Measurements from ENCODE around the gene RRAGA. TPM values are rescaled to one million over a fixed set of nuclear protein-coding genes. Genes with fewer than 3 reads are reported as not detected.

The RRAGA gene
- polyA plus RNA-seq, 4 donors, result 57.2 to 92.7 (median 64.9) TPM

DNA sequence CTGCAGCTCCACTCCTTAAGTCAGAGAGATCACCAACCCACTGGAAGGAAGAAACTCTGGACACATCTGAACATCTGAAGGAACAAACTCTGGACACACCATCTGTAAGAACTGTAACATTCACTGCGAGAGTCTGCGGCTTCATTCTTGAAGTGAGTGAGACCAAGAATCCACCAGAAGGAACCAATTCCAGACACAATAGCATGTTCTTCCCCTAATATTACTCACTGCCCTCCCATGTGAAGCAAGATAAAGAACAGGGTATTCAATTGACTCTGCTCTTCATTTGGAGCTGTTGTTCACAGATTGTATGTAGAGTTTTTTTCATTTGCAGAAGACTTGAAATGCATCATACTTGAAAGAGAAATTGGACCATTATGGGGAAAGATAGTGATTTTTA is 27.0 kb upstream of the RRAGA start:
- H3K9me3 ChIP-seq (ENCODE audit: control insufficient read depth in 2 of 2, insufficient read depth in 1 of 2, low read depth in 1 of 2, low read length in 1 of 2), result no peaks in the 10 kb centered on the region
- WGBS, 3 donors, result 88 to 96% (median 95%) methylated on average over 2 of the region's 2 CpGs
- no peak for FAIRE-seq
- H3K36me3 ChIP-seq (ENCODE audit: control insufficient read depth in 3 of 3, insufficient read depth in 2 of 3, low read depth in 1 of 3, low read length in 3 of 3), result no peaks in the 10 kb centered on the region
- H3K4me1 ChIP-seq (ENCODE audit: control insufficient read depth in 3 of 3, insufficient read depth in 2 of 3, low read depth in 1 of 3, low read length in 2 of 3), result no peaks in the 10 kb centered on the region
- no peak overlapping the region for H3K4me3 ChIP-seq (ENCODE audit: low read depth in 1 of 3, low read length in 3 of 3)
- DNase-seq, result no peak
- no peaks in the 10 kb centered on the region for H3K27me3 ChIP-seq (ENCODE audit: control insufficient read depth in 3 of 3, insufficient read depth in 3 of 3, low read length in 3 of 3)
- H3K27ac ChIP-seq (ENCODE audit: low read depth in 1 of 3, low read length in 2 of 3), result no peak overlapping the region

DNA sequence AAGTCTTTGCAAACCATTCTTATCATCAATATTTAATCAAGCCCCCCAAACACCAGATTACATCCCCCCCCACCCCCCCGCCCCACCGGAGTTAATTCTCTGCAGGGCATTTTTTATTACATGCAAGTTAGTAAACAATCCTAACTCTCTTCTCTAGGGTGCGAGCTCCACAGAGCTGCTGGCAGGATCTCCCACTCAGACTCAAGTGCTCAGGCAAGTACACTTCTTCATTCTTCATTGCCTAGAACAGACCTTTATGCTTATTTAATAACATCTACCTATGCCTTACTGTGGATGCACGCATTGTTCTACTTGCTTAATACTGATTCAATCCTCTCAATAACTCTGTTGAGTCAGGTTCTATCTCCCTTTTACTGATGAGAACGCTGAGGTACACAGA is 26.1 kb upstream of the RRAGA start:
- 57 to 69% (median 65%) methylated on average over 5 of the region's 5 CpGs for WGBS, 3 donors
- Histone ChIP-seq H3K27ac (ENCODE audit: low read depth in 1 of 3, low read length in 2 of 3) (no peak overlapping the region), H3K36me3 (ENCODE audit: control insufficient read depth in 3 of 3, insufficient read depth in 2 of 3, low read depth in 1 of 3, low read length in 3 of 3) (no peaks in the 10 kb centered on the region), H3K9me3 (ENCODE audit: control insufficient read depth in 2 of 2, insufficient read depth in 1 of 2, low read depth in 1 of 2, low read length in 1 of 2) (no peaks in the 10 kb centered on the region), H3K4me3 (ENCODE audit: low read depth in 1 of 3, low read length in 3 of 3) (no peak overlapping the region), H3K4me1 (ENCODE audit: control insufficient read depth in 3 of 3, insufficient read depth in 2 of 3, low read depth in 1 of 3, low read length in 2 of 3) (no peaks in the 10 kb centered on the region), H3K27me3 (ENCODE audit: control insufficient read depth in 3 of 3, insufficient read depth in 3 of 3, low read length in 3 of 3) (no peaks in the 10 kb centered on the region)
- FAIRE-seq, result no peak
- no peak for DNase-seq

DNA sequence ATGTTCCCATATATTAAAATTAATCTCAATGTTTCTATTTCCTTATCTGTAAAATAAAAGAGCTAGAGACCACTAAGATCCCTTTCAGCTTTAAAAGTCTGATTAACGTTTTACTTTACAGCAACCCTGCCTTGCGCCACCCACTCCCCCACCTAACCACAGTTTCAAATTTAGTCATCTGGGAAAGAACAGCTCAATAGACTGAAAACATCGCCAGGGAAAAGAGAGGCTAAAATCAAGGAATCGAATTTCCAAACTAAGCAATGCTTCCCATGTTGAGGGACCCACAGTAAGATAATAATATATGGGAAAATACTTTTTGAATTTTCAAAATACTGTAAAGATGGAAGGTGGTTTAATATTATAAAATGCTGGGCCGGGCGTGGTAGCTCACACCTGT is 22.9 kb upstream of the RRAGA start:
- Histone ChIP-seq H3K36me3 (ENCODE audit: control insufficient read depth in 3 of 3, insufficient read depth in 2 of 3, low read depth in 1 of 3, low read length in 3 of 3) (no peaks in the 10 kb centered on the region), H3K4me3 (ENCODE audit: low read depth in 1 of 3, low read length in 3 of 3) (no peak overlapping the region), H3K9me3 (ENCODE audit: control insufficient read depth in 2 of 2, insufficient read depth in 1 of 2, low read depth in 1 of 2, low read length in 1 of 2) (no peaks in the 10 kb centered on the region), H3K27ac (ENCODE audit: low read depth in 1 of 3, low read length in 2 of 3) (no peak overlapping the region), H3K4me1 (ENCODE audit: control insufficient read depth in 3 of 3, insufficient read depth in 2 of 3, low read depth in 1 of 3, low read length in 2 of 3) (no peaks in the 10 kb centered on the region), H3K27me3 (ENCODE audit: control insufficient read depth in 3 of 3, insufficient read depth in 3 of 3, low read length in 3 of 3) (peaks cover 0 to 2% (median 0%) of the 10 kb centered on the region in 3 donors)
- 74 to 87% (median 80%) methylated on average over 6 of the region's 6 CpGs for WGBS, 3 donors
- FAIRE-seq (no peak), DNase-seq (no peak)

DNA sequence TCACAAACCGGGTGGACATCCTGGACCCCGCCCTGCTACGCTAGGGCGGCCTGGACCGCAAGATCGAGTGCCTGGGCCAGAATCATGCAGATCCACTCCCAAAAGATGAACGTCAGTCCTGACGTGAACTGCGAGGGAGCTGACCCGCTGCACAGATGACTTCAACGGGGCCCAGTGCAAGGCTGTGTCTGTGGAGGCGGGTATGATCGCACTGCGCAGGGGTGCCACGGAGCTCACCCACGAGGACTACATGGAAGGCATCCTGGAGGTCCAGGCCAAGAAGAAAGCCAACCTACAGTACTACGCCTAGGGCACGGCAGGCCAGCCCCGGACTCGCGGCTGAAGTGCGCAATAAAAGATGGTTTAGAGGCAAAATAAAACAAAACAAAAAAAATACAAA is 21.4 kb upstream of the RRAGA start:
- 89 to 92% (median 91%) methylated on average over 22 of the region's 22 CpGs for WGBS, 3 donors
- H3K27me3 ChIP-seq (ENCODE audit: control insufficient read depth in 3 of 3, insufficient read depth in 3 of 3, low read length in 3 of 3), result peaks cover 0 to 5% (median 0%) of the 10 kb centered on the region in 3 donors
- H3K36me3 ChIP-seq (ENCODE audit: control insufficient read depth in 3 of 3, insufficient read depth in 2 of 3, low read depth in 1 of 3, low read length in 3 of 3), result no peaks in the 10 kb centered on the region
- no peaks in the 10 kb centered on the region for H3K9me3 ChIP-seq (ENCODE audit: control insufficient read depth in 2 of 2, insufficient read depth in 1 of 2, low read depth in 1 of 2, low read length in 1 of 2)
- FAIRE-seq (no peak), DNase-seq (no peak)
- no peaks in the 10 kb centered on the region for H3K4me1 ChIP-seq (ENCODE audit: control insufficient read depth in 3 of 3, insufficient read depth in 2 of 3, low read depth in 1 of 3, low read length in 2 of 3)
- H3K27ac ChIP-seq (ENCODE audit: low read depth in 1 of 3, low read length in 2 of 3), result no peak overlapping the region
- no peak overlapping the region for H3K4me3 ChIP-seq (ENCODE audit: low read depth in 1 of 3, low read length in 3 of 3)

DNA sequence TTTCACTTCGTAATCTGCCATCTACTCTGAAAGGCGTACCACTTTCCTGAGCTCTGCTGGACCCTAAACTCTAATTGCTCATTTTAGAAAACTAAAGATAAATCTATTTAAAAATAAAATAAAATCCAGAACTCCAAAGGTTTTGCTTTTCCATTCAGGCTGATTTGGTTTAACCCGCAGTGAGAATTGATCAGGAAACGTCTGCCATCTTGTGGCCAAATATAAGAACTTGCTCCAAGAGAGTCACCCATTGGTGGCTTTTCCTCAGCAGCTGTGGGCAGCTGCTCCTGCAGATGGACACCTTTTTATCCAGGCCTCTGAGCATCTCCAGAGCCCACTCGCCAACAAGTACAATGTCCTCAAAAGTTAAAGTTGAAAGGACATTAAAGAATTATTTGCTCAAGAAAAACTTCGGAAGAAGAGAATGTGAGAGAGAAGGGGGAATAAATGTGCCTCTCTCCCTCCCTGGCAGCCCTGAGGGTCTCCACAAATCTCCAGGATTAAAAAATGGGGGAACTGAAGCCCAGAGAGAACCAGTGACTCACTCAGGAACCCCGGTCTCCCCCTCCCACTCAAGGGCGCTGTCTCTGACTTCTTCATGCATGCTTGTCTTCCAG is 20.3 kb upstream of the RRAGA start:
- no peak for FAIRE-seq

DNA sequence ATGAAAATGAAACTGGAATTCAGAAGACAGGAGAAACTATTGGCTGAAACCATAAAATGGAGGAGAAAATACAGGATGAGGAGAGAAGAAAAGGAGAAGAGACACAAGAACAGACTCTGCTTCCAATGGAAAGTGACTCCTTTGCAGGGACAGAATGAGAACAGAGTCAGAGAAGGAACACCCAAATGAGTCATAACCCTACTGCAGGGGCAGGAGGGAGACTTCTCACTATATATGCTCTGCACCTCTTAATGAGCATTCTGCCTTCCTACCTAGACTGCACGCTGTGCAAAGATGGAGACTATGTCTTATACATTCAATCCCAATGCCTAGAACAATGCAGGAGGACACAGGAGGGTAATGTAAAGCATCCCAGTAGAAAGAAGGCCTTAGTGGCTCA is 18.3 kb upstream of the RRAGA start:
- no peak overlapping the region for H3K27ac ChIP-seq (ENCODE audit: low read depth in 1 of 3, low read length in 2 of 3)
- H3K27me3 ChIP-seq (ENCODE audit: control insufficient read depth in 3 of 3, insufficient read depth in 3 of 3, low read length in 3 of 3), result peaks cover 0 to 5% (median 0%) of the 10 kb centered on the region in 3 donors
- H3K4me3 ChIP-seq (ENCODE audit: low read depth in 1 of 3, low read length in 3 of 3), result no peak overlapping the region
- H3K4me1 ChIP-seq (ENCODE audit: control insufficient read depth in 3 of 3, insufficient read depth in 2 of 3, low read depth in 1 of 3, low read length in 2 of 3), result no peaks in the 10 kb centered on the region
- no peak for FAIRE-seq
- H3K36me3 ChIP-seq (ENCODE audit: control insufficient read depth in 3 of 3, insufficient read depth in 2 of 3, low read depth in 1 of 3, low read length in 3 of 3), result no peaks in the 10 kb centered on the region
- no peaks in the 10 kb centered on the region for H3K9me3 ChIP-seq (ENCODE audit: control insufficient read depth in 2 of 2, insufficient read depth in 1 of 2, low read depth in 1 of 2, low read length in 1 of 2)
- no peak for DNase-seq
- WGBS, 3 donors, result 77 to 93% (median 82%) methylated on average over 1 of the region's 1 CpG

More for the DNA sequence above, 20.3 kb upstream of the RRAGA start:
- H3K36me3 ChIP-seq (ENCODE audit: control insufficient read depth in 3 of 3, insufficient read depth in 2 of 3, low read depth in 1 of 3, low read length in 3 of 3), result no peaks in the 10 kb centered on the region
- H3K27ac ChIP-seq (ENCODE audit: low read depth in 1 of 3, low read length in 2 of 3), result no peak overlapping the region
- H3K9me3 ChIP-seq (ENCODE audit: control insufficient read depth in 2 of 2, insufficient read depth in 1 of 2, low read depth in 1 of 2, low read length in 1 of 2), result no peaks in the 10 kb centered on the region
- peaks cover 0 to 5% (median 0%) of the 10 kb centered on the region in 3 donors for H3K27me3 ChIP-seq (ENCODE audit: control insufficient read depth in 3 of 3, insufficient read depth in 3 of 3, low read length in 3 of 3)
- 26 to 37% (median 36%) methylated on average over 8 of the region's 8 CpGs for whole genome bisulfite sequencing, 3 donors
- DNase-seq, result peak; percentile 68 to 72
- no peaks in the 10 kb centered on the region for H3K4me1 ChIP-seq (ENCODE audit: control insufficient read depth in 3 of 3, insufficient read depth in 2 of 3, low read depth in 1 of 3, low read length in 2 of 3)
- H3K4me3 ChIP-seq (ENCODE audit: low read depth in 1 of 3, low read length in 3 of 3), result no peak overlapping the region

DNA sequence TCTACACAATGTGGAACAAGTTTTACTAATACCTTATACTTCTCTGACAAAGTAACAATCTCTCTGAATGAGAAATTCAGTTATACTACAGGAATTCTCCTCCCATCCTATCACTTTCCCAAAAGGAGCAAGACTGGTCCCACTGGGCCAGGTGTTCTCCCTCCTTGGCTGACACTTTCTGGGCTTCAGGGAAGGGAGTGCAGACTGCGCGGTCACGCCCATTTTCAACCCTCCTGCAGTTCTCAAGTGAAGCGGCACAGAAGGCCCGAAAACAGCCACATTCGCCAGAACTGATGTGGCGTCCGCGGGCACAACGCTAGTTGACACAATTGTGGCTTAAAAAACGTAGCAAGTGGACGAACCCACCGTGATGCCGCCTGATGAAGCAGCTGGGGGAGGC is 16.8 kb upstream of the RRAGA start:
- Histone ChIP-seq H3K27me3 (ENCODE audit: control insufficient read depth in 3 of 3, insufficient read depth in 3 of 3, low read length in 3 of 3) (peaks cover 0 to 5% (median 0%) of the 10 kb centered on the region in 3 donors), H3K27ac (ENCODE audit: low read depth in 1 of 3, low read length in 2 of 3) (no peak overlapping the region), H3K4me1 (ENCODE audit: control insufficient read depth in 3 of 3, insufficient read depth in 2 of 3, low read depth in 1 of 3, low read length in 2 of 3) (no peaks in the 10 kb centered on the region), H3K9me3 (ENCODE audit: control insufficient read depth in 2 of 2, insufficient read depth in 1 of 2, low read depth in 1 of 2, low read length in 1 of 2) (peaks cover 0 to 2% of the 10 kb centered on the region in 2 donors), H3K4me3 (ENCODE audit: low read depth in 1 of 3, low read length in 3 of 3) (no peak overlapping the region), H3K36me3 (ENCODE audit: control insufficient read depth in 3 of 3, insufficient read depth in 2 of 3, low read depth in 1 of 3, low read length in 3 of 3) (no peaks in the 10 kb centered on the region)
- DNase-seq, result peak in 1 of 2 donors; percentile 10
- WGBS, 3 donors, result 63 to 72% (median 66%) methylated on average over 14 of the region's 14 CpGs
- FAIRE-seq, result no peak

DNA sequence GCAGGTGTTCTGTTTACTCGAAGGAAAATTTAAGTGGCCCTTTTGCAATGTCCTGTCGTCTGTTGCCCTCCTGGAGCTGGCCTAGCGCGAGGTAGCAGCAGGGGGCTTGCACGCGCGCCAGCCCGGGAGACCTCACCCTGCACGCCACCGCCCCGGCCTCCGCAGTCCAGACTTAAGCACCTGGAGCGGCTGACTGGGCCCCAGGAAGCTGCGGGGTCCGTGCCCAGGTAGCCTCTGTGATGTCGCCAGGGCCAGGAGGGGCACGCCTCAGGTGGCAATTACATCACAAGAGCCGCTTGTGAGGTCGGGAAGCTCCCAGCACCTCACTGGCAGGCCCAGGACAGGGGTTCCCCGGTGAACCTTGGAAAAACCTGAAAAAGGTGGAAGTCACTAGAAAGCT is 16.2 kb upstream of the RRAGA start, which contains the start of gene SAXO1:
SAXO1 (minus strand) TSS at position 195 of the 400 bp plus-strand sequence. CDS start 301 bp downstream, outside the sequence.
- Histone ChIP-seq H3K9me3 (ENCODE audit: control insufficient read depth in 2 of 2, insufficient read depth in 1 of 2, low read depth in 1 of 2, low read length in 1 of 2) (peaks cover 0 to 2% of the 10 kb centered on the region in 2 donors), H3K27me3 (ENCODE audit: control insufficient read depth in 3 of 3, insufficient read depth in 3 of 3, low read length in 3 of 3) (peaks cover 0 to 5% (median 0%) of the 10 kb centered on the region in 3 donors), H3K4me3 (ENCODE audit: low read depth in 1 of 3, low read length in 3 of 3) (no peak within 1 kb of the TSS), H3K4me1 (ENCODE audit: control insufficient read depth in 3 of 3, insufficient read depth in 2 of 3, low read depth in 1 of 3, low read length in 2 of 3) (no peaks in the 10 kb centered on the region), H3K27ac (ENCODE audit: low read depth in 1 of 3, low read length in 2 of 3) (no peak within 1 kb of the TSS), H3K36me3 (ENCODE audit: control insufficient read depth in 3 of 3, insufficient read depth in 2 of 3, low read depth in 1 of 3, low read length in 3 of 3) (no peaks in the 10 kb centered on the region)
- DNase-seq (no peak), FAIRE-seq (no peak)
- WGBS, 3 donors, result 75 to 85% (median 82%) methylated on average over 16 to 20 of the region's 20 CpGs

DNA sequence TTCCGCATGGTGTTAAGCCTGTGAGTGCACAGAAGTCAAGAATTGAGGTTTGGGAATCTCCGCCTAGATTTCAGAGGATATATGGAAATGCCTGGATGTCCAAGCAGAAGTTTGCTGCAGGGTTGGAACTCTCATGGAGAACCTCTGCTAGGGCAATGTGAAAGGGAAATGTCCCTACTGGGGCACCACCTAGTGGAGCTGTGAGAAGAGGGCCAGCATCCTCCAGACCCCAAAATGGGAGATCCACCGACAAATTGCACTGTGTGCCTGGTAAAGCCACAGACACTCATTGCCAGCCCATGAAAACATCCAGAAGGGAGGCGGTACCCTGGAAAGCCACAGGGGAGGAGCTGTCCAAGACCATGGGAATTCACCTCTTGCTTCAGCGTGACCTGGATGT is 12.6 kb upstream of the RRAGA start:
- Histone ChIP-seq H3K9me3 (ENCODE audit: control insufficient read depth in 2 of 2, insufficient read depth in 1 of 2, low read depth in 1 of 2, low read length in 1 of 2) (peaks cover 0 to 2% of the 10 kb centered on the region in 2 donors), H3K27ac (ENCODE audit: low read depth in 1 of 3, low read length in 2 of 3) (no peak overlapping the region), H3K4me1 (ENCODE audit: control insufficient read depth in 3 of 3, insufficient read depth in 2 of 3, low read depth in 1 of 3, low read length in 2 of 3) (no peaks in the 10 kb centered on the region), H3K36me3 (ENCODE audit: control insufficient read depth in 3 of 3, insufficient read depth in 2 of 3, low read depth in 1 of 3, low read length in 3 of 3) (no peaks in the 10 kb centered on the region), H3K27me3 (ENCODE audit: control insufficient read depth in 3 of 3, insufficient read depth in 3 of 3, low read length in 3 of 3) (peaks cover 0 to 3% (median 0%) of the 10 kb centered on the region in 3 donors), H3K4me3 (ENCODE audit: low read depth in 1 of 3, low read length in 3 of 3) (no peak overlapping the region)
- 94 to 97% (median 94%) methylated on average over 5 of the region's 5 CpGs for WGBS, 3 donors
- DNase-seq (no peak), FAIRE-seq (no peak)

Measured in small intestine (tissue), 7 donors.